Psoas muscle (tissue), 8 donors: ENCODE data around the gene TSC22D3. TPM values are rescaled to one million over a fixed set of nuclear protein-coding genes. Genes with fewer than 3 reads are reported as not detected.

ENCODE experiments used
- ATAC-seq, 4 donors: fragments of 200-7000 bp; cut with Tn5 transposase; one replicate each; pipeline ENCODE4 v1.9.1; 2020; ENCODE audit warnings: moderate library complexity in 3 of 4, mild to moderate bottlenecking in 2 of 4
- DNase-seq, 2 donors: peaks; one replicate each; pipeline ENCODE4 v3.0.0-alpha.2; 2020
- H3K27ac ChIP-seq: fragments of 200-600 bp; one replicate; pipeline ENCODE4 v1.8.0; 2022
- H3K27me3 ChIP-seq, 3 donors: fragments of 200-600 bp in 1 of 3; one replicate each; pipeline versions ENCODE4 v1.6.1 to v1.8.0; 2013 to 2022; ENCODE audit warnings: low read length in 2 of 3, mild to moderate bottlenecking in 2 of 3, moderate library complexity in 1 of 3; ENCODE audit not compliant: insufficient read depth in 3 of 3
- H3K36me3 ChIP-seq, 2 donors: fragments of 200-600 bp in 1 of 2; one replicate each; pipeline versions ENCODE4 v1.6.1 to v1.8.0; 2013 to 2022; ENCODE audit warnings: low read depth in 1 of 2, mild to moderate bottlenecking in 1 of 2, moderate library complexity in 1 of 2; ENCODE audit not compliant: insufficient read depth in 1 of 2
- H3K4me1 ChIP-seq: fragments of 200-600 bp; one replicate; pipeline ENCODE4 v1.8.0; 2022
- H3K4me3 ChIP-seq: fragments of 200-600 bp; one replicate; pipeline ENCODE4 v1.8.0; 2022; ENCODE audit warnings: mild to moderate bottlenecking
- H3K9me3 ChIP-seq: fragments of 200-600 bp; one replicate; pipeline ENCODE4 v1.8.0; 2022
- WGBS, 3 donors: extraction: QIAGEN DNeasy Blood & Tissue Kit; methylation state at CpG; one replicate each; pipeline versions ENCODE4 v1.1.6 to v1.1.7; 2013; 5-methylcytosine and 5-hydroxymethylcytosine counted together
- intact Hi-C, 2 donors: fragments of 100-400 bp; cut with DNase I; formaldehyde crosslinking; loops; one replicate each; pipeline versions ENCODE4 v1.11.0 to v1.14.2; 2022
- polyA plus RNA-seq, 3 donors: library from polyadenylated mRNA; stranded (reverse); fragments of 200-250 nt; gene quantifications; one replicate each; pipeline ENCODE4 v1.2.3, GENCODE V29; 2013
- total RNA-seq, 4 donors: library from RNA; stranded (reverse); fragmentation: NEBNext Ultra II Directional in 2 of 4; extraction: Animal tissue kit (Norgen Biotek cat#: 25700) in 2 of 4; gene quantifications; one replicate each; pipeline versions ENCODE4 v1.2.1 to v1.2.4, GENCODE V29; 2021 to 2023
- TF ChIP-seq, protein P1 (sequence below): fragments of 200-600 bp; IDR thresholded peaks from one replicate; pipeline ENCODE4 v1.8.0; 2022; ENCODE audit warnings: antibody characterized with exemption
- donor health status: healthy with polysubstance abuse.
- donor health status: DM: no; HTN: no; CAD: no; lungs with moderate emphysema.
- donor health status: Bipolar disorder and iron deficiency.
- donor health status: healthy.
- donor health status: DM: yes; HTN: yes; CAD: no.
- donor health status: DM: no; HTN: no; CAD: no.
- donor health status: DM: no; HTN: no; CAD: no.
- donor health status: DM: yes; HTN: yes; CAD: no.

The TSC22D3 gene
- total and polyA plus RNA-seq, 7 donors: 23.7 to 1,236 (median 310) TPM

- H3K27me3 ChIP-seq: peaks cover 0 to 11% (median 0%) of the 10 kb centered on the region in 3 donors
- intact Hi-C loops: no loop called here
- H3K27ac ChIP-seq: peak overlapping the region; percentile 88
- H3K9me3 ChIP-seq: no peaks in the 10 kb centered on the region
- H3K4me3 ChIP-seq: peak overlapping the region; percentile 45
- TF ChIP-seq, protein P1, sequence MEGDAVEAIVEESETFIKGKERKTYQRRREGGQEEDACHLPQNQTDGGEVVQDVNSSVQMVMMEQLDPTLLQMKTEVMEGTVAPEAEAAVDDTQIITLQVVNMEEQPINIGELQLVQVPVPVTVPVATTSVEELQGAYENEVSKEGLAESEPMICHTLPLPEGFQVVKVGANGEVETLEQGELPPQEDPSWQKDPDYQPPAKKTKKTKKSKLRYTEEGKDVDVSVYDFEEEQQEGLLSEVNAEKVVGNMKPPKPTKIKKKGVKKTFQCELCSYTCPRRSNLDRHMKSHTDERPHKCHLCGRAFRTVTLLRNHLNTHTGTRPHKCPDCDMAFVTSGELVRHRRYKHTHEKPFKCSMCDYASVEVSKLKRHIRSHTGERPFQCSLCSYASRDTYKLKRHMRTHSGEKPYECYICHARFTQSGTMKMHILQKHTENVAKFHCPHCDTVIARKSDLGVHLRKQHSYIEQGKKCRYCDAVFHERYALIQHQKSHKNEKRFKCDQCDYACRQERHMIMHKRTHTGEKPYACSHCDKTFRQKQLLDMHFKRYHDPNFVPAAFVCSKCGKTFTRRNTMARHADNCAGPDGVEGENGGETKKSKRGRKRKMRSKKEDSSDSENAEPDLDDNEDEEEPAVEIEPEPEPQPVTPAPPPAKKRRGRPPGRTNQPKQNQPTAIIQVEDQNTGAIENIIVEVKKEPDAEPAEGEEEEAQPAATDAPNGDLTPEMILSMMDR: no peak
- H3K36me3 ChIP-seq: no peaks in the 10 kb centered on the region
- H3K4me1 ChIP-seq: peaks cover 65% of the 10 kb centered on the region
- peak; percentile 36 to 68 for DNase-seq
- peak in 3 of 4 donors; percentile 18 to 44 (median 24) for ATAC-seq
- WGBS, 3 donors: 15 to 33% (median 27%) methylated on average over 12 to 23 of the region's 23 CpGs
Measured at GRCh38 chrX:107742700-107743191, 32.8 kb downstream of the TSC22D3 start.

- no peaks in the 10 kb centered on the region for H3K36me3 ChIP-seq
- ATAC-seq (peak in 1 of 4 donors; percentile 5), DNase-seq (no peak)
- peak overlapping the region; percentile 45 for H3K4me3 ChIP-seq
- intact Hi-C loops: no loop called here
- peaks cover 64% of the 10 kb centered on the region for H3K4me1 ChIP-seq
- 49 to 58% (median 52%) methylated on average over 7 of the region's 7 CpGs for WGBS, 3 donors
- H3K27me3 ChIP-seq: peaks cover 0 to 11% (median 0%) of the 10 kb centered on the region in 3 donors
- H3K27ac ChIP-seq: peak overlapping the region; percentile 88
- H3K9me3 ChIP-seq: no peaks in the 10 kb centered on the region
- TF ChIP-seq, protein P1: no peak
Measured at GRCh38 chrX:107741404-107741790, 34.2 kb downstream of the TSC22D3 start.

DNA sequence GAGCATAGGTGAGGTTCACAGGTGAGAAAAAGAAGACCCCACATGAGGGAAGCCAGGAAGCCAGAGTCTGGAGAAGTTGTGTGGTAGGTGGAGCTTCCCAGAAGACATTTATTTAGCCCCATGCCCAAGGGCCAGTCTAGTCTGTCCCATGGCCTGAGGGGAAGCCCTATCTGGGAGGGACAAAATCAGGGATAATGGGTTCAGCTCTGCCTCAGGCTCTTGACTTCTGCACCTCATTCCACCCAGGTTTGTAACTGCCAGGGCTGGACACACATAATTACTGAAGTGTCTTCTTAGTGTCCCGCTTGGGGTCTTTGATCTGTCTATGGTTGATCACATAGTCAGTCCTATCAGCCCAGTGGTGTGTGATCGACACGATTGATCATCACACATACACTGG lies 36.0 kb downstream of the TSC22D3 start:
- ATAC-seq (no peak), DNase-seq (no peak)
- 89 to 97% (median 93%) methylated on average over 3 of the region's 3 CpGs for WGBS, 3 donors
- H3K4me3 ChIP-seq: no peak overlapping the region
- peak overlapping the region; percentile 55 for H3K27ac ChIP-seq
- H3K36me3 ChIP-seq: no peaks in the 10 kb centered on the region
- TF ChIP-seq, protein P1: no peak
- intact Hi-C loops: no loop called here
- H3K4me1 ChIP-seq: peaks cover 54% of the 10 kb centered on the region
- no peaks in the 10 kb centered on the region for H3K9me3 ChIP-seq
- peaks cover 0 to 11% (median 0%) of the 10 kb centered on the region in 3 donors for H3K27me3 ChIP-seq

DNA sequence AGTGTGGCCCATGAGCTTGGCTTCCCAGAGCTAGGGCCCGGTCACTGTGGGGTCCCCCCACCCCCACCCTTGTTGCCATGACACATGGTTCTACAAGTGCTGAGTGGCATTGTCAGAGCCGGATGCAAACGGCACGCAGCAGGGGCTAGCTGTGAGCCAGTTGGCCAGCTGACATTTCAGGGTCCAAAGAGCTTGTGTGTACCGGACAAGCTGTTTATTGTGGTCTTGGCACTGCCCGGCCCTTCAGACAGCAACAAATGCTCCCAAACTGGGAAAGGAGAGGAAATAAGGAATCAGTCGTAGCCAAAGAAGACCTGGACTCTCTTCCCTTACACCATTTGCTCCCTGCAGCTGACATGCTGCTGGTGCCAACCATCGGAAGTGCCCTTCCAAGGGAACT lies 36.8 kb downstream of the TSC22D3 start:
- Histone ChIP-seq H3K36me3 (no peaks in the 10 kb centered on the region), H3K27me3 (peaks cover 0 to 11% (median 0%) of the 10 kb centered on the region in 3 donors), H3K4me1 (peaks cover 55% of the 10 kb centered on the region), H3K27ac (peak overlapping the region; percentile 55), H3K9me3 (no peaks in the 10 kb centered on the region), H3K4me3 (no peak overlapping the region)
- ATAC-seq (no peak), DNase-seq (no peak)
- intact Hi-C loops: no loop called here
- 19 to 35% (median 34%) methylated on average over 7 to 8 of the region's 8 CpGs for whole genome bisulfite sequencing, 3 donors
- TF ChIP-seq, protein P1: no peak

DNA sequence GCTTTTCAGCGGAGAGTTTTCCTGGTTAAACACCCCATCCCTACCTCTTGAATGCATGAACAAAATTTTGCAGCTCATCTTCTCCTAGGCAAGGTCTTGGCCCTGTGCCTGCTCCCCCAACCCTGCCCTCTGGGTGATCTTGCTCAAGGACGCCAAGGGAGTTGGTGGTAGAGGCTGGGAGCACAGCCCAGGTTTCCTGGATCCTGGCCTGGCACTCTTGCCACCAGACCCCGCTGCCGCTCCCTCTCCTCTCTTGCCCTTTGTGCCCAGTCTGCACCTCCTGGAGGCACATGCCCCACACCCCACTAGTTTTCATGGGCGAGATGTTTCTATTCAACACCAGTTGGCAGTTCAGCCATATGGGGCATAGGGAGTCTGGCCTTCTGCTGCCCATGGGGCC lies 37.3 kb downstream of the TSC22D3 start:
- H3K9me3 ChIP-seq: no peaks in the 10 kb centered on the region
- TF ChIP-seq, protein P1: no peak
- peaks cover 0 to 11% (median 0%) of the 10 kb centered on the region in 3 donors for H3K27me3 ChIP-seq
- no peak overlapping the region for H3K4me3 ChIP-seq
- peak overlapping the region; percentile 55 for H3K27ac ChIP-seq
- 55 to 59% (median 58%) methylated on average over 5 of the region's 5 CpGs for WGBS, 3 donors
- no peak for DNase-seq
- no peak for ATAC-seq
- intact Hi-C loops: no loop called here
- H3K36me3 ChIP-seq: no peaks in the 10 kb centered on the region
- peaks cover 51% of the 10 kb centered on the region for H3K4me1 ChIP-seq
